Measurements from ENCODE around the gene FOXP2.
"Not testable (repeated sequence)": the region's sequence is repeated elsewhere in the genome, so short reads cannot be mapped to it uniquely, and the experiment has no call there.

DNA sequence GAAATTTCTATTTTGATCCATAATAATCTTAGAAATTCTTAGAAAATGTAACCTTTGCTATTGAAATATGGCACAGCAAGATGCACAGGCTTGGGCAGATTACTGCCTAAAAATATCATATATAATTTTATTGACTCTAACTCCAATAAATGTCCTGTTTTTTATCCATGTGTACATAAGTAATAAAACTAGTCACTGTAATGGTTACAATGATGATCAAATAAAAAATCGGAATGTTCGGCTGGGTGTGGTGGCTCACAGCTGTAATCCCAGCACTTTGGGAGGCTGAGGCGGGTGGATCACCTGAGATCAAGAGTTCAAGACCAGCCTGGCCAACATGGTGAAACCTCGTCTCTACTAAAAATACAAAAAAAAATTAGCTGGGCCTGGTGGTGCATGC is 26.3 kb downstream of the FOXP2 start:
- TF ChIP-seq, protein P1, sequence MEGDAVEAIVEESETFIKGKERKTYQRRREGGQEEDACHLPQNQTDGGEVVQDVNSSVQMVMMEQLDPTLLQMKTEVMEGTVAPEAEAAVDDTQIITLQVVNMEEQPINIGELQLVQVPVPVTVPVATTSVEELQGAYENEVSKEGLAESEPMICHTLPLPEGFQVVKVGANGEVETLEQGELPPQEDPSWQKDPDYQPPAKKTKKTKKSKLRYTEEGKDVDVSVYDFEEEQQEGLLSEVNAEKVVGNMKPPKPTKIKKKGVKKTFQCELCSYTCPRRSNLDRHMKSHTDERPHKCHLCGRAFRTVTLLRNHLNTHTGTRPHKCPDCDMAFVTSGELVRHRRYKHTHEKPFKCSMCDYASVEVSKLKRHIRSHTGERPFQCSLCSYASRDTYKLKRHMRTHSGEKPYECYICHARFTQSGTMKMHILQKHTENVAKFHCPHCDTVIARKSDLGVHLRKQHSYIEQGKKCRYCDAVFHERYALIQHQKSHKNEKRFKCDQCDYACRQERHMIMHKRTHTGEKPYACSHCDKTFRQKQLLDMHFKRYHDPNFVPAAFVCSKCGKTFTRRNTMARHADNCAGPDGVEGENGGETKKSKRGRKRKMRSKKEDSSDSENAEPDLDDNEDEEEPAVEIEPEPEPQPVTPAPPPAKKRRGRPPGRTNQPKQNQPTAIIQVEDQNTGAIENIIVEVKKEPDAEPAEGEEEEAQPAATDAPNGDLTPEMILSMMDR (IDR thresholded peaks at IDR 0.05; ENCODE audit: low read length) = not testable (repeated sequence)
- not testable (repeated sequence) for TF ChIP-seq EZH2 (IDR thresholded peaks at IDR 0.05; ENCODE audit: borderline replicate concordance, low read length)
